Esophagus mucosa (tissue), 1 donor: ENCODE results near the gene CLEC18A. TPM values are rescaled to one million over a fixed set of nuclear protein-coding genes. Genes with fewer than 3 reads are reported as not detected.
"Not testable (repeated sequence)": the region's sequence is repeated elsewhere in the genome, so short reads cannot be mapped to it uniquely, and the experiment has no call there.

Experiments used
- ATAC-seq: fragments of 200-7000 bp; cut with Tn5 transposase; one replicate; pipeline ENCODE4 v1.9.1; 2020
- total RNA-seq: library from RNA; stranded (reverse); gene quantifications from one replicate; pipeline ENCODE4 v1.2.4, GENCODE V29; 2023
- donor health status: DM: yes; HTN: yes; CAD: no.

The CLEC18A gene
- total RNA-seq, 1 donor from 2014 or later: 0.36 TPM

DNA sequence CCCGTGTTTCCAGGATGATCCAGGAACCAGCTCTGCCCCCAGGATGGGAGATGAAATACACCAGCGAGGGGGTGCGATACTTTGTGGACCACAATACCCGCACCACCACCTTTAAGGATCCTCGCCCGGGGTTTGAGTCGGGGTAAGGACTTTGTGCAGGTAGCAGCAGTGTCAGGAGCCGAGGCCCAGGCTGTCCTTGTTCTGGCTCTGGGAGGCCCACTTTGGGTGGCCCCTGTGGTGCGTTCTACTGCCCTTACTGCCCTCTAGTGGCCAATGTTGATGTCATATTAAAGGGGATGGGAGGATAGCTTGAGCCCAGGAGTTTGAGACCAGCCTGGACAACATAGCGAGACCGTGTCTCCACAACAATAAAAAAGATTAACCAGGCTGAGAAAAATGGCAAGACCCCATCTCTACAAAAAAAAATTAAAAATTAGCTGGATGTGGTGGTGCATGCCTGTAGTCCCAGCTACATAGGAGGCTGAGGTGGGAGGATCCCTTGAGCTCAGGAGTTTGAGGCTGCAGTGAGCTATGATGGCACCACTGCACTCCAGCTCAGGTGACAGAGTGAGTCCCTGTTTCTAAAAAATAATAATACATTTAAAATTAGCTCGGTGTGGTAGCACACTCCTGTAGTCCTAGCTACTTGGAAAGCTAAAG lies 20.9 kb upstream of the CLEC18A start:
- peak; percentile 42 for ATAC-seq

DNA sequence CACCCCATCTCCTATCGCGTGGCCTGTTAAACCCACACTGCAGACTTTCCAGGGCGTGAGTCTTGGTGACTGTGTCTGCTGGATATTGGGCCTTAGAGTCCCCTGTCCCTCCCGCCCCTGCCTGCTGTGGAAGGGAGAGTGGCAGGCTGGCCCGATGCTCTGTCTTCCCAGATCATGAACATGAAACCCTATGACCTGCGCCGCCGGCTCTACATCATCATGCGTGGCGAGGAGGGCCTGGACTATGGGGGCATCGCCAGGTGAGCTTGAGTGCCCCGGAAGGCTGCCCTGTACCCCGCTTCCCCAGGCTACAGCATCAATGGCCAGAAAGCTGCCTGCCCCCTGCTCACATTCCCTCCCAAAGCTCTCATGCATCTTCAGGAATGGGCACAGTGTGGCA lies 19.5 kb upstream of the CLEC18A start:
- no peak for ATAC-seq

DNA sequence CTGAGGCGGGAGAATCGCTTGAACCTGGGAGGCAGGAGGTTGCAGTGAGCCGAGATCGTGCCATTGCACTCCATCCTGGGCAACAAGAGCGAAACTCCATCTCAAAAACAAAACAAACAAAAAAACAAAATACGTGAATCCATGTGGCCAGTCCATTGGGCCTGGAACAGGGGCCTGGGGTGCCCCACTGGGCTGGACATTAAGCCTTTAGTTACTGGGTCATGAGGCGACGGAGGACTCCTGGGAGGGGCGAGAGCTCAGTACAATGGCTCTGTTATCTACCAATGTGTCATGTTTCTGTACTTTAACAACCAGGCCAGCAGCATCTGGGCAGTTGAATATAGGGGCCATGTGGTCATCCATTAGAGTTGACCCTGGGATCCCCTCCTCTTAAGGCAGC lies 18.9 kb upstream of the CLEC18A start:
- ATAC-seq: no peak

DNA sequence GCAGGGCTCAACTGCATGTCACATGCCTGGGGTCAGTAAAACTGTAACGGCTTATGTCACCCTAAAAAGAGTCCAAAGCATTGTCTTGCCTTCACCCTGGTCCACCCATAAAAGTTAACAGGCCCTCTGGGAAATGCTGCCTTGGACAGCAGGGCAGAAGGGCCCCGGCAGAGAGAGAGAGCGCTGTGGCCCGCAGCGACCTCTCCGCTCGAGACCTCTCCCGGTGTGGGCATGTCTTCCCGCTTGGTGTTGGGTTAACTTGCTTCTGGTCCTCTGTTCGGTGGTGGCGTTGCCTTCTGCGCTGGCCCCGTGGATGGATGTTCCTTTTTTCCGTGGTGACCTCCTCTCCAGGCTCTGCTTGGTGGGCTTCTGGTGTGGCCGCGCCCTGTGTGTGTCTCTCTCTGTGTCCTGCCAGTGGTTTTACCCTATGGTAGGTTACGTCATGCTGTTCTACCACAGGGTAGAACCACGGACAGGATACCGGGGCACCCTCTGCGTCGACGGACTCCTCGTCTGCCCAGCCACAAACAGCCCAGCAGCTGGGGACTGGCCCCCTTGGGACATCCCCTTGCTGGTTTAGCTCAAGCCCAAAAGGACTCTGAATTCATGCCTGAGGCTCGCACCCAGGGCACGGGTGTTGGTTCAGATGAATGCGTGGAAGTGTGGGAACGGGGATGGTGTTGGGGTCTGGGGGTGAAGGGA lies 18.3 kb upstream of the CLEC18A start:
- no peak for ATAC-seq

DNA sequence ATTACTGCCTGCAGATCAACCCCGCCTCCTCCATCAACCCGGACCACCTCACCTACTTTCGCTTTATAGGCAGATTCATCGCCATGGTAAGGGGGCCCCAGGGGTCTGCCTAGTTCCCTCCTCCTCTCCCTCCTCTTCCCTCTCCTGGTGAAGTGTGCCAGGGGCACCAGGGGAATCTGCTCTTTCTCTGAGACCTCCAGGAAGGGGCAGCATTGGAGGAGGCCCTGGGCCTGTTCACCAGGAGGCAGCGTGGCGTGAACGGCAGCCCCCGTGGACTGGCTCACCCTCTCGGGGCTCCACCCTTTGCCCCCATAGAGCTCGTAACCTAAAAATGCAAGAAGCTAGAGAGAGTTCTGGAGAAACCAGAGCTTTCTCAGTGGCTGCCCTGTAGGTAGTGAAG lies 17.1 kb upstream of the CLEC18A start:
- ATAC-seq: no peak

DNA sequence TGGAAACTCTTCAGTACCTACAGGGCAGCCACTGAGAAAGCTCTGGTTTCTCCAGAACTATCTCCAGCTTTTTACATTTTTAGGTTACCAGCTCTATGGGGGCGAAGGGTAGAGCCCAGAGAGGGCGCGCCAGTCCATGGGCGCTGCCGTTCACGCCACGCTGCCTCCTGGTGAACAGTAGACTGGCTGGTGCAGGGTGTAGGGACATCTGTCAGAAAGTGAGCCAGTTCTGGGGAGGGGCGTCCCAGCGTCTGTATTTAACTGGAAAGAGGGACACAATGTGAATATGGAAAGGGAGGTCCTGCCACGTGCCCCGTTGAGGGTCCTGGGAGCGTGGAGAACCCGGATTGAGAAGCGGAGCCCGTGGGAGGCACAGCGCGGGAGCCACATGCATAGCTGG lies 16.4 kb upstream of the CLEC18A start:
- no peak for ATAC-seq

DNA sequence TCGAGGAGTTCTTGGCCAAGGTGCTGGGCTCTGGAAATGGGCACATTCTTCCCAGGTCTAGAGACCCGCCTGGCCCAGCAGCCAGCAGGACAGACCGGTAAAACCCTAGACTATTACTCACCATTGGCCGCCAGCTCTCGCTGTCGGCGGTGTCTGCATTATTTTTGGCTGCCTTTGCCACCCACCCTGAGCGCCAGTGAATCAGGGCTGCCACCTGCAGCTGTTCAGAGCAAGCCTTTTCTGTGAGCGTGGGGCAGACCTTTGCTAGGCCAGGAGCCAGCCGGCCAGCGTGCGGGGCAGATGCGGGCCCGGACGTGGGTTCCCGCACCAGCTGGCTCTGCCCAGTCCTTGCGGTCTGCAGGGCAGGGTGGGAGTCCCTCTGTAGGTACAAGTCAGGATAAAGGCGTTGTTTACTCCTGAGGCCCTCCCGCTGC lies 15.8 kb upstream of the CLEC18A start:
- ATAC-seq: no peak

DNA sequence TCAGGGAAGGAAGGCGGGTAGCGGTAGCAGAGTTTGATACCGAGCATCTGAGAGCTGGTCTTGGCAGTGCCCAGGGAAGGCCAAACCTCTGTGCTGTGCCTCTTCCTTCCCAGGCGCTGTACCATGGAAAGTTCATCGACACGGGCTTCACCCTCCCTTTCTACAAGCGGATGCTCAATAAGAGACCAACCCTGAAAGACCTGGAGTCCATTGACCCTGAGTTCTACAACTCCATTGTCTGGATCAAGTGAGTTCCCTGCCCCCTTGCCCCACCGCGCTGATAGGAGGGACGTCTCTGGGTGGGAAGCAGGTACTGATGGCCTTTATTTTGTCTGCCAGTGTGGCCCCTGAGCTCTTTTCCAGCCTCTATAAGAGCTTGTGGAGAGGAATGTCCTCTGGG lies 15.4 kb upstream of the CLEC18A start:
- no peak for ATAC-seq

DNA sequence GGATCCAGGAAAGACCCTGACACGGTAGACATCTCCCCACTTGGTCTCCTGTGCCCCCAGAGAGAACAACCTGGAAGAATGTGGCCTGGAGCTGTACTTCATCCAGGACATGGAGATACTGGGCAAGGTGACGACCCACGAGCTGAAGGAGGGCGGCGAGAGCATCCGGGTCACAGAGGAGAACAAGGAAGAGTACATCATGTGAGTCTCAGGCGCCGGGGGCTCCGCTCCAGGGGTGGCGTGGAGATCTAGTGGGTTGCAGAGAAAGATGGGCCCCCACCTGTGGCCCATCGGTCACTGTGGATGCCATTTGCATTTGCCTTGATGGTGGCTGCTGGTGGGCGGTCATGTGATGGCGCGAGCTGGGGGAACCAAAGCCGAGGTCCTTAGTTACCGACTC lies 14.9 kb upstream of the CLEC18A start:
- ATAC-seq: no peak

DNA sequence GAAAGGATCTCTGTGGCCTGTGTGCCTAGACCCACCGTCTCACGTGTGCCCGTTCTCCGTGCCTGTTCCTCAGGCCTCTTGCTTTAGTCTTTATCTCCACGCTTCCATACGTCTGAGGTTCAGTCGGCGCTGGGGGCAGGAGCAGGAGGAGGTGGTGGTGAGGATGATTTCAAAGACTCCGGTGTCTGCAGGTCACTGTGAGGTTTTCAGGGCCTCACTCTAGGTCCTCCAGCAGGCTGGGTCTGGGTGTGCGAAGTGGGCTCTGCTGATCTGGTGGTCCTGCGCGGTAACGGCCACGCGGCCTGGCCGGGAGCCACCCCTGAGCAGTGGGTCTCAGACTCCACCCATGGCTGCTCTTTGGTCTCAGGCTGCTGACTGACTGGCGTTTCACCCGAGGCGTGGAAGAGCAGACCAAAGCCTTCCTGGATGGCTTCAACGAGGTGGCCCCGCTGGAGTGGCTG lies 14.4 kb upstream of the CLEC18A start:
- no peak for ATAC-seq

DNA sequence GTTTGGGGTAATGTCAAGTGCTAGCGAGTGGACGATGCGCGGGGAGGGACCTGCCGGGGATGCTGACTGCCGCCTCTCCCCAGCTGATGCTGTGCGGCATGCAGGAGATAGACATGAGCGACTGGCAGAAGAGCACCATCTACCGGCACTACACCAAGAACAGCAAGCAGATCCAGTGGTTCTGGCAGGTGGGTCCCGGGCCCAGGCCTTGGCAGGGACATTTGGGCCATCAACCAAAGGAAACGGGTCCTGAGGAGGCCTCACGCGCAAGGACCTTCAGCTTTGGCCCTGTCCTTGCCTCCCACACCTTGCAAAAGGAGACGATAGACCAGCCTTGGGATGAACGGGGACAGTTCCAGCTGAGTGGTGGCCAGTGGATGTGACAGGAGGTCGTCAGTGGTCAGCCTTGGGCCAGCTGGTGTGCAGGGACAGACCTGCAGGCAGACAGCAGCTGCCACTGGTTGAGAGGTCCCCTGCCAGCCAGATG lies 13.6 kb upstream of the CLEC18A start:
- no peak for ATAC-seq

DNA sequence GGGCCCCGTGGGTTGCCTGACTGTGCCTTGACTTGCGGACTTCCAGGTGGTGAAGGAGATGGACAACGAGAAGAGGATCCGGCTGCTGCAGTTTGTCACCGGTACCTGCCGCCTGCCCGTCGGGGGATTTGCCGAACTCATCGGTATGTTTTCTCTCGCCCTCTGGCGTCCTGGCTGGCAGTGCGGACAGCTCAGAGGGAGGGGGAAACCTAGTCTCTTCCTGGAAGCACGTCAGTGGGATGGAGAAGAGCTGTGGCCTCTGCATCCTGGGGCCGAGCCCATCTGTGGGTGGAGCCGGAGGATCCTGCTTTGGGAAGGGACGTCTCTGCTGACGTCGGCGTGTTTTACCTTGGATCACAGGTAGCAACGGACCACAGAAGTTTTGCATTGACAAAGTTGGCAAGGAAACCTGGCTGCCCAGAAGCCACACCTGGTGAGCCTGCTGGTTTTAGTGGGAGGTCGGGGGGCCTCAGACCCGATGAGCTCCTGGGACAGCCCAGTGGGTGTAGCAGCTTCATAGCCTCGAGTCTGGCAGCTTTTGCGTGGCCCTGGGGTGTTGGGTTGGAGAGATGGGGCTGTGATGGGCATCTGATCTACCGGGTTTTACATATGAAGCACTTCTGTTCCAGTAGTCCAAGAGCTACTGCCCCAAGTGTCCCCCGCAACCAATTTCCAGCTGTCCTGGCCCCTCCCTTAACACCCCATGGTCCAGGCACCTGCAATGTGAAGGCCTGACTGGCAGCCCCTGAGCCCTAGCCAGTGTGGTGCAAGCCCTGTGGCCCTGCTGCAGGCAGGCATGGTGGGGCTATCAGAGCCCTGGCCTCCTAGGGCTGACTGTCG lies 11.9 kb upstream of the CLEC18A start:
- no peak for ATAC-seq

DNA sequence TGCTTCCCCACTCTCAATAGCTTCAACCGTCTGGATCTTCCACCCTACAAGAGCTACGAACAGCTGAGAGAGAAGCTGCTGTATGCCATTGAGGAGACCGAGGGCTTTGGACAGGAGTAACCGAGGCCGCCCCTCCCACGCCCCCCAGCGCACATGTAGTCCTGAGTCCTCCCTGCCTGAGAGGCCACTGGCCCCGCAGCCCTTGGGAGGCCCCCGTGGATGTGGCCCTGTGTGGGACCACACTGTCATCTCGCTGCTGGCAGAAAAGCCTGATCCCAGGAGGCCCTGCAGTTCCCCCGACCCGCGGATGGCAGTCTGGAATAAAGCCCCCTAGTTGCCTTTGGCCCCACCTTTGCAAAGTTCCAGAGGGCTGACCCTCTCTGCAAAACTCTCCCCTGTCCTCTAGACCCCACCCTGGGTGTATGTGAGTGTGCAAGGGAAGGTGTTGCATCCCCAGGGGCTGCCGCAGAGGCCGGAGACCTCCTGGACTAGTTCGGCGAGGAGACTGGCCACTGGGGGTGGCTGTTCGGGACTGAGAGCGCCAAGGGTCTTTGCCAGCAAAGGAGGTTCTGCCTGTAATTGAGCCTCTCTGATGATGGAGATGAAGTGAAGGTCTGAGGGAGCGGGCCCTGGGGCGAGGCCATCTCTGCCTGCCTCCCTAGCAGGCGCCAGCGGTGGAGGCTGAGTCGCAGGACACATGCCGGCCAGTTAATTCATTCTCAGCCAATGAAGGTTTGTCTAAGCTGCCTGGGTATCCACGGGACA lies 11.1 kb upstream of the CLEC18A start:
- no peak for ATAC-seq

DNA sequence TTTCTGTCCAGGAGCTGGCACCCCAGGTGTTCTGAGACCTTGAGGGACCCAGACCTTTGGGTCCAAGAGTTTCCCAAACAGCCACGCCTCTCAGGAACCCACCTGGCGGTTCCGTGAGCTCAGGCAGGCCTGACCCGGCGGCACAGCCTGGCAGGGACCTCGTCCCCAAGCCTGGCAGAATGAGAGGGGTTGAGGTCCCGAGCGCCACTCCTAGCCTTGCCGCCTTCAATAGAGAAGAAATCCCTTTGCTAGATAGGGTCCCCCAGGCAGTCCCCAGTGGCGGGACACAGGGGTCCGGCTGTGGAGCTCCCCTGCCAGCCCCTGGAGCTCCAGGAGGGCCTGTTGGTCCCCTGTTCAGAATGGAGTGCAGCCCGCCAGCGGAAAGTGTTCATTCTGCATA lies 10.5 kb upstream of the CLEC18A start:
- no peak for ATAC-seq

DNA sequence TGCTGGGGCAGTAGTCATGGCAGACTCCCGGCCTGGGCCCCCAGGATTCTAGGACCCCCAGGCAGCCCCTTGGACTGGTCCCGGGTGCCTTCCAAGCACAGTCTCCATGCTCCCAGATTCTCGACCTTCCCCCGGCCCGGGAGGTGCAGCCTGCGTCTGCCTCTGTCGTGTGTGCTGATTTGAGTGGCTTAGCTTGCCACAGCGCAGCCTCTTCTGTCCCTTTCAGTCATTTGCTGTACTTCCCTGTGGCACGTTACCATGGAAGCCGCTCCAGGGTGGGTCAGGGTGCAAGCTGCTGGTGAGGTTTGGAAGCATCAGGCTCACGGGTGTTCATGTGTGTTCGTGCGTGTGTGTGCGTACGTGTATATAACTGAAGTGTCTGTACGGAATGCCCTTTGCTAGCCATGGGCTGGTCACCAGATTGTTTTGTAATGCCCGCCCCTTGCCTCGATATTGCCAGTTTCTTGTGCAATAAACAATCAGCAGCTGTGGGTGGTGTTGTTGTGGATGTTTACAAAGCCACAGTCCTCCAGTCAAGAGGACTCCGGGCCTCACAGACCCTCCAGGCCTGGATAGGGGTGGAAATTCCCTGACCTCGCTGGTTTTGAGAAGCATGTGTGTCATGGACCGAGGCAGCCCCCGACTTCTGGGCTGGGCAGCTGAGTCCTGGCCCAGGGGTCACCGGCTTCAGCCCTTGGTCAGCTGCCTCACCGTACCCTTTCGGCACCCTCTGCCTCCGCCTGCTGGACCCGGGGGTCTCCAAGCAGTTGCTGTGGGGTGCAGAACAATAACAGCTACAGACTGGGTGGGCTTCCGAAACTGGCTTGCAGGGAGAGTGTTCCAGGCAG lies 9.7 kb upstream of the CLEC18A start:
- no peak for ATAC-seq

DNA sequence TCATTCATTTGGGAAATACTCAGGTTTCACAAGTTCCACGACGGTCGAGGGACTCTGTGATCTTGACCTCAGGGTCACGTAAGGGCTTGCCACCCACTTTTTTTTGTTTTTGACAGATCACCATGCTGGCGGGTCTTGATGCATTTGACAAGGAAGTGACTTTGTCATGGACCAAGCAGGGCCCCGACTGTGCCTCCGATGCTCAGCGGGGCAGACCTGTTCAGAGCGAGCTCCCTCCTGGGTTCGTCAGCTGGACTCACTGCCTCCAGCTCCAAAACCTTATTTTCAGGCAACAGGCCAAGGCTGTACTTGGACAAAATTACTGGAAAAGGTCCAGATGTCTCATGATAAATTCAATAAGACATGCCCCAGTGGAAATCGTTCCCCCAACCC lies 9.0 kb upstream of the CLEC18A start:
- no peak for ATAC-seq

DNA sequence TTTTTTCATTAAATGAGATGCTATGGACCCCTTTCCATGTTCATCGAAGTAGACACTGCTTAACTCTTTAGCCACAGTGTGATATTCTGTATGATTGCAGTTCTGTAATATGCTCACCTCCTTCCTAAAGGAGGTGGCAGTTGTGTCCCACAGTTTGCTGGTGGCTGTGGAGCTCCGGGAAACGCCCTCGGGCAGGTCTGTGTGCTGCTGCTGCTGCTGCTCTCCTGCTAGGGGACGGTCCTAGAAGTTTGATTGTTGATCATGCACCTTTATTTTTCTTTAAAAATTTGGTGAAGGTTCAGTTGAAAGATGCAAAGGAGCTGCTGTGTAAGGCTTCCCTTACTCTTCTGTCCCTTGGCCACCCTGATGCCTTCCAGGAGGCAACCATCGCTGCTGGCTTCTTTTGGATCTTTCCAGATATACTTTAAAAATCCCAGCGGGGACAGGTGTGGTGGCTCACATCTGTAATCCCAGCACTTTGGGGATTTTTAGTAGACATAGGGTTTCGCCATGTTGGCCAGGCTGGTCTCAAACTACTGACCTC lies 8.4 kb upstream of the CLEC18A start:
- no peak for ATAC-seq

DNA sequence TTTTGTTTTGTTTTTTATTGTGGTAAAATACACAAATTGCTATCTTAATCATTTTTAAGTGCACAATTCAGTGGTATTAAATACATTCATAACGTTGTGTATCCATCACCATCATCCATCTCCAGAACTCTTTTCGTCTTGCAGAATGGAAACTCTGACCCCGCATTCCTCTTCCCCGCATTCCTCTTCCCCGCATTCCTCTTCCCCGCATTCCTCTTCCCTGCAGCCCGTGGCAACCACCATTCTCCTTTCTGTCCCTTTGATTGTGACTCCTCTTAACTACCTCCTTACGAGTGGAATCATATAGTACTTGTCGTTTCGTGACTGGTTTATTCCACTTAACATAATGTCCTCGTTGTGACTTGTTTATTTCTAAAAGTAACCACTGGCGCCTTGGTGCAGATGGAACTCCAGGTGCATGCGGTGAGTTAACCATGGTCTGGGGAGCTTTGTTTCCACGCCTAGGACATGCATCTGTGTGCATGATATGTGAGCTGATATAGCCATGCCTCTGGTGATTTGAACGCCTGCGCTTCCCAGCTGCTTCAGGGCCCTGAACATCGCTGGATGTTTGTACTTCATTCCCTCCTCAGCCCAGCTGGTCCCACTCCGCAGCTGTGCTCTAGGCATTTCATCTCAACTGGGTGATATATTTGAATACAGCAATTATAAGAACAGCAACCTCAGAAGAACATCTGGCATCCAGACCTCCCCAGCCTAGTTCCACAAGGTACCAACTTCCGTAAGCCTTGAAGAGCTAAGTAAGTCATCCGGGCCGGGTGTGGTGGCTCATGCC lies 7.7 kb upstream of the CLEC18A start:
- ATAC-seq: not testable (repeated sequence)

DNA sequence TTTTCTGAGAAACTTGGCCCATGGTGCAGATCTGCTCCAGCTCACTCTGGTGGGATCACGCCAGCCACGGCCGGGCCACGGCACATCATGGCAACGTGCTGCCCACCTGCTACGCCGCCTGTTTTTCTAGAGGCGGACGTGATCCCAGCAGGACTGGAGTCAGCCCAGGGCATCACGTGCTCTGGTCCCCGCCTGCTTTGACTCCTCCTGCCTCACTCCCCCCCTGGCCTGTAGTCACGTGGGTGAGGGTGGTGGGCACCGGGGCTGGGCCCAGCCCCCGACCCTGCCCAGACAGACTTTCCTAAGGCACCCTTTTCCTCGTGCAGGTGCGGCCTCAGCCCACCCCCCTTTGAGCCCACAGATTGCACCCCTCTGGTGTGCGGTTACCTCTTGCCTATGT lies 723 bp upstream of the CLEC18A start:
- ATAC-seq: peak; percentile 16

DNA sequence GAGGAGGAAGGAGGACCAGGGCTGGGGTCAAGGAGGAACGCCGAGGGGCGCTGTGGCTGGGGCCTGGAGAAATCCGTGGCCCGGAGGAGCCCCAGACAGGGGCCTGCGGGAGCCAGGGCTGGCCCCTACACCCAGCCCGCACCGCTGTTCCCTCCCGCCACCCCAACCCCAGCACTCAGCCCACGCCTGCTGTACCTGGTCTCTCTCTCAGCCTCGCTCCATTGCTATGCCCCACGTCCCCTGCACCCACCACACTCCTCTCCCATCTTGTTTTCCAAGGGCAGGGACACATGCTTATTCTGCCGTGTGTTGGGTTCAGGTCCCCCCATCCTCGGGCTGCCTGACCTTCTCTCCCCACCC lies 518 bp downstream of the CLEC18A start:
- peak; percentile 15 for ATAC-seq

DNA sequence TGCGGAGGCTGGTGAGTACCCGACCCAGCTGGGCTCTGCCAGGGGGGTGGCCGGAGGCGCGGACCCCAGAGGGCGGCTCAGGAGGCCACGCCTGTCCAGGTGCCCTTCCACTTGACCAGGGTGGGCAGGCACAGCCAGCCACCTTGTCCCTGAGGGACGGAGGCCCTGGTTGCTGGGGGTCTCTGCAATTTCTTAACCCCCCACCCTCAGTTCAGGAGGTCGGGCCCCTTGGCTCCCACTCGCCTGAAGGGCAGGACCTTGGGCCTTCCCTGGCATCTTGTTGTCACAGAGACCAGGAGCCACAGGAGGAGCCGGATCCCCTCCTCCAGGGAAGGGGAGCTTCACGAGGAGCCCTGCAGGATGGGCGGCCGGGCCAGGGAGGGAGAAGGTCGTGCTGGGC lies 982 bp downstream of the CLEC18A start:
- peak; percentile 6 for ATAC-seq
